ENCODE results near the gene BROX. TPM values are rescaled to one million over a fixed set of nuclear protein-coding genes. Genes with fewer than 3 reads are reported as not detected.

The BROX gene
- total and polyA plus RNA-seq, 10 of the 15 experiments (the other 5 are each of a cell fraction or from before 2014, with no cell fraction given) = 5.8 to 42.0 (median 16.8) TPM

DNA sequence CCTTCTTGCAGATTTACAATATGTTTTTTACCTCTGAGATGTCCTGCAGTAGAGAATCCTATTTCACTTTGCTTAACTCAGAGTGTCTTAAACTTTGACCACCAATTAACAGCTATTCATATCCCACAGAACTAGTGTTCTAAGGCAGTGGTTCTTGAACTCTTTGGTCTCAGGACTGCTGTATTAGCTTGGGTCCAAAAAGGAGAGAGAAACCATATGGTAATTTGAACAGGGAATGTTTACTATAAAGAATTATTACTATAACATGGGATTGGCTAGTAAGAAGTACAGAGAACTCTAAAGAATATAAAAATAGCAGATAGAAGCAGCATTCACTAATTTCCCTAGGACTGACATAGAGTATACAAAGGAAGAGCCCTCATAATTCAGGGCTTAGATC, 56.2 kb downstream of the BROX start (continued):
- TF ChIP-seq, protein P1, sequence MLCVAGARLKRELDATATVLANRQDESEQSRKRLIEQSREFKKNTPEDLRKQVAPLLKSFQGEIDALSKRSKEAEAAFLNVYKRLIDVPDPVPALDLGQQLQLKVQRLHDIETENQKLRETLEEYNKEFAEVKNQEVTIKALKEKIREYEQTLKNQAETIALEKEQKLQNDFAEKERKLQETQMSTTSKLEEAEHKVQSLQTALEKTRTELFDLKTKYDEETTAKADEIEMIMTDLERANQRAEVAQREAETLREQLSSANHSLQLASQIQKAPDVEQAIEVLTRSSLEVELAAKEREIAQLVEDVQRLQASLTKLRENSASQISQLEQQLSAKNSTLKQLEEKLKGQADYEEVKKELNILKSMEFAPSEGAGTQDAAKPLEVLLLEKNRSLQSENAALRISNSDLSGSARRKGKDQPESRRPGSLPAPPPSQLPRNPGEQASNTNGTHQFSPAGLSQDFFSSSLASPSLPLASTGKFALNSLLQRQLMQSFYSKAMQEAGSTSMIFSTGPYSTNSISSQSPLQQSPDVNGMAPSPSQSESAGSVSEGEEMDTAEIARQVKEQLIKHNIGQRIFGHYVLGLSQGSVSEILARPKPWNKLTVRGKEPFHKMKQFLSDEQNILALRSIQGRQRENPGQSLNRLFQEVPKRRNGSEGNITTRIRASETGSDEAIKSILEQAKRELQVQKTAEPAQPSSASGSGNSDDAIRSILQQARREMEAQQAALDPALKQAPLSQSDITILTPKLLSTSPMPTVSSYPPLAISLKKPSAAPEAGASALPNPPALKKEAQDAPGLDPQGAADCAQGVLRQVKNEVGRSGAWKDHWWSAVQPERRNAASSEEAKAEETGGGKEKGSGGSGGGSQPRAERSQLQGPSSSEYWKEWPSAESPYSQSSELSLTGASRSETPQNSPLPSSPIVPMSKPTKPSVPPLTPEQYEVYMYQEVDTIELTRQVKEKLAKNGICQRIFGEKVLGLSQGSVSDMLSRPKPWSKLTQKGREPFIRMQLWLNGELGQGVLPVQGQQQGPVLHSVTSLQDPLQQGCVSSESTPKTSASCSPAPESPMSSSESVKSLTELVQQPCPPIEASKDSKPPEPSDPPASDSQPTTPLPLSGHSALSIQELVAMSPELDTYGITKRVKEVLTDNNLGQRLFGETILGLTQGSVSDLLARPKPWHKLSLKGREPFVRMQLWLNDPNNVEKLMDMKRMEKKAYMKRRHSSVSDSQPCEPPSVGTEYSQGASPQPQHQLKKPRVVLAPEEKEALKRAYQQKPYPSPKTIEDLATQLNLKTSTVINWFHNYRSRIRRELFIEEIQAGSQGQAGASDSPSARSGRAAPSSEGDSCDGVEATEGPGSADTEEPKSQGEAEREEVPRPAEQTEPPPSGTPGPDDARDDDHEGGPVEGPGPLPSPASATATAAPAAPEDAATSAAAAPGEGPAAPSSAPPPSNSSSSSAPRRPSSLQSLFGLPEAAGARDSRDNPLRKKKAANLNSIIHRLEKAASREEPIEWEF (IDR thresholded peaks at IDR 0.05; ENCODE audit: insufficient replicate concordance, low read depth, low read length) = no peak
- TF ChIP-seq ZNF207 (IDR thresholded peaks at IDR 0.05; ENCODE audit: borderline replicate concordance) (no peak), SP1 (IDR thresholded peaks at IDR 0.05; ENCODE audit: low read depth, low read length) (no peak), CREM (IDR thresholded peaks at IDR 0.05; ENCODE audit: low read depth) (no peak)

DNA sequence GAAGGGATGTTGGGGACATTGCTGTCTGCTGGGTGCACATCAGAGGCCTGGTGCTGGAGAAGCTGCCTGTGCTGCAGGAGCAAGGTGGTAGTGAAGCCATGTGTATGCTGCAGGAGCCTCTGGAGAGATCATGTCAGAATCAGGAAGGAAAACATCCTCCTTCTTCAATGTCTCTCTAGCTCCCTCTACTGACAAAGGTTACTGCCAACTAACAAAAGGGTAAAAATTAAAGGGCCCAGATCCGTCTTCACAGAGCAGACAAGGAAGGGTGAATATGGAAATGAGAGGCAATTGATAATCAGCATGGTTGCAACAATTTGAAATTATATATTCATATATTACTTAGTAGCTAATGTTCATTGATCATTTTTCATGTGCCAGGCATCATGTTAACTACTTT, 56.8 kb downstream of the BROX start:
- ATAC-seq (peak; percentile 30), FAIRE-seq (no peak), DNase-seq (ENCODE audit: low read depth, low spot score) (no peak)
- ChIA-PET RAD21 (ENCODE audit: unreplicated experiment) (interaction anchor here (1.0 kb wide), 1 partner anchor 303 kb away, joined by 3 read pairs; no protein-coding TSS in a partner anchor), CTCF (interaction anchor here (0.6 to 1.8 kb wide), 3 partner anchors 10 to 30 kb away, joined by 3 to 6 read pairs (median 4); no protein-coding TSS in a partner anchor), SMC1A (ENCODE audit: uncharacterized antibody, unreplicated experiment) (interaction anchor here (0.7 to 0.9 kb wide), 3 partner anchors 11 to 116 kb away, joined by 3 read pairs; partner anchors contain the start of gene FAM177B), POLR2A (no interaction called here)
- in situ Hi-C loops (cut with MboI) = no loop called here
- Histone ChIP-seq H3K79me2 (ENCODE audit: control insufficient read depth, insufficient read depth, low read length) (no peaks in the 10 kb centered on the region), H3K4me2 (ENCODE audit: control insufficient read depth, insufficient read depth) (no peak overlapping the region), H3K9ac (ENCODE audit: control insufficient read depth, insufficient read depth, low read length) (no peak overlapping the region), H3K27me3 (replicated peaks in 1 of 2; ENCODE audit: control insufficient read depth in 2 of 2, insufficient read depth in 2 of 2, low read length in 1 of 2) (no peaks in the 10 kb centered on the region), H3K9me3 (replicated peaks; ENCODE audit: control insufficient read depth, insufficient read depth, low read length) (peaks cover 6% of the 10 kb centered on the region), H3K4me1 (ENCODE audit: control insufficient read depth, insufficient read depth, low read length) (peaks cover 19% of the 10 kb centered on the region), H3K4me3 (no peak overlapping the region), H4K20me1 (ENCODE audit: control insufficient read depth, insufficient read depth) (no peaks in the 10 kb centered on the region), H3K36me3 (ENCODE audit: control insufficient read depth in 2 of 2, insufficient read depth in 2 of 2, low read length in 1 of 2) (no peaks in the 10 kb centered on the region), H2AFZ (ENCODE audit: control insufficient read depth, low read depth, low read length) (no peak overlapping the region), H3K27ac (ENCODE audit: control insufficient read depth, insufficient read depth) (no peak overlapping the region)
- intact Hi-C loops (cut with micrococcal nuclease; ENCODE audit: unreplicated experiment) = loop anchor here (1.0 to 2.0 kb wide), 2 partner anchors 31 to 304 kb away; no protein-coding TSS in a partner anchor
- WGBS (ENCODE audit: insufficient coverage, insufficient replicate concordance, low lambda C conversion rate, missing lambda C conversion rate) = 47% methylated on average over 1 of the region's 1 CpG
- no TSS peak for BruUV-seq (replicated peaks)
- TF ChIP-seq, protein P2, sequence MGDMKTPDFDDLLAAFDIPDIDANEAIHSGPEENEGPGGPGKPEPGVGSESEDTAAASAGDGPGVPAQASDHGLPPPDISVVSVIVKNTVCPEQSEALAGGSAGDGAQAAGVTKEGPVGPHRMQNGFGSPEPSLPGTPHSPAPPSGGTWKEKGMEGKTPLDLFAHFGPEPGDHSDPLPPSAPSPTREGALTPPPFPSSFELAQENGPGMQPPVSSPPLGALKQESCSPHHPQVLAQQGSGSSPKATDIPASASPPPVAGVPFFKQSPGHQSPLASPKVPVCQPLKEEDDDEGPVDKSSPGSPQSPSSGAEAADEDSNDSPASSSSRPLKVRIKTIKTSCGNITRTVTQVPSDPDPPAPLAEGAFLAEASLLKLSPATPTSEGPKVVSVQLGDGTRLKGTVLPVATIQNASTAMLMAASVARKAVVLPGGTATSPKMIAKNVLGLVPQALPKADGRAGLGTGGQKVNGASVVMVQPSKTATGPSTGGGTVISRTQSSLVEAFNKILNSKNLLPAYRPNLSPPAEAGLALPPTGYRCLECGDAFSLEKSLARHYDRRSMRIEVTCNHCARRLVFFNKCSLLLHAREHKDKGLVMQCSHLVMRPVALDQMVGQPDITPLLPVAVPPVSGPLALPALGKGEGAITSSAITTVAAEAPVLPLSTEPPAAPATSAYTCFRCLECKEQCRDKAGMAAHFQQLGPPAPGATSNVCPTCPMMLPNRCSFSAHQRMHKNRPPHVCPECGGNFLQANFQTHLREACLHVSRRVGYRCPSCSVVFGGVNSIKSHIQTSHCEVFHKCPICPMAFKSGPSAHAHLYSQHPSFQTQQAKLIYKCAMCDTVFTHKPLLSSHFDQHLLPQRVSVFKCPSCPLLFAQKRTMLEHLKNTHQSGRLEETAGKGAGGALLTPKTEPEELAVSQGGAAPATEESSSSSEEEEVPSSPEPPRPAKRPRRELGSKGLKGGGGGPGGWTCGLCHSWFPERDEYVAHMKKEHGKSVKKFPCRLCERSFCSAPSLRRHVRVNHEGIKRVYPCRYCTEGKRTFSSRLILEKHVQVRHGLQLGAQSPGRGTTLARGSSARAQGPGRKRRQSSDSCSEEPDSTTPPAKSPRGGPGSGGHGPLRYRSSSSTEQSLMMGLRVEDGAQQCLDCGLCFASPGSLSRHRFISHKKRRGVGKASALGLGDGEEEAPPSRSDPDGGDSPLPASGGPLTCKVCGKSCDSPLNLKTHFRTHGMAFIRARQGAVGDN (IDR thresholded peaks at IDR 0.05) = no peak
- no peak for TF ChIP-seq NFYB (IDR thresholded peaks at IDR 0.05; ENCODE audit: insufficient read depth, low read depth, low read length)
- TF ChIP-seq RAD21 (IDR thresholded peaks at IDR 0.05; ENCODE audit: insufficient read depth, low read depth, low read length) = peak; percentile 28; the same call in 1 of the 2 replicates
- TF ChIP-seq MEF2B (IDR thresholded peaks at IDR 0.05; ENCODE audit: partially characterized antibody, poor library complexity, severe bottlenecking) = no peak
- TF ChIP-seq, protein P3, sequence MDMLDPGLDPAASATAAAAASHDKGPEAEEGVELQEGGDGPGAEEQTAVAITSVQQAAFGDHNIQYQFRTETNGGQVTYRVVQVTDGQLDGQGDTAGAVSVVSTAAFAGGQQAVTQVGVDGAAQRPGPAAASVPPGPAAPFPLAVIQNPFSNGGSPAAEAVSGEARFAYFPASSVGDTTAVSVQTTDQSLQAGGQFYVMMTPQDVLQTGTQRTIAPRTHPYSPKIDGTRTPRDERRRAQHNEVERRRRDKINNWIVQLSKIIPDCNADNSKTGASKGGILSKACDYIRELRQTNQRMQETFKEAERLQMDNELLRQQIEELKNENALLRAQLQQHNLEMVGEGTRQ (IDR thresholded peaks at IDR 0.05; ENCODE audit: borderline replicate concordance, low read depth, low read length) = no peak
